NCI-H1930 (cell line): ENCODE results near the gene MAJIN.
"Not testable (repeated sequence)": the region's sequence is repeated elsewhere in the genome, so short reads cannot be mapped to it uniquely, and the experiment has no call there.

Experiments used
- DNase-seq, 2 experiments: peaks; one replicate each; lab custom pipeline; 2025; lab: John Stamatoyannopoulos, UW

MAJIN gene

GRCh38 chr11:64990222-64990923, 18.5 kb upstream of the MAJIN start:
- no peak for DNase-seq

DNA sequence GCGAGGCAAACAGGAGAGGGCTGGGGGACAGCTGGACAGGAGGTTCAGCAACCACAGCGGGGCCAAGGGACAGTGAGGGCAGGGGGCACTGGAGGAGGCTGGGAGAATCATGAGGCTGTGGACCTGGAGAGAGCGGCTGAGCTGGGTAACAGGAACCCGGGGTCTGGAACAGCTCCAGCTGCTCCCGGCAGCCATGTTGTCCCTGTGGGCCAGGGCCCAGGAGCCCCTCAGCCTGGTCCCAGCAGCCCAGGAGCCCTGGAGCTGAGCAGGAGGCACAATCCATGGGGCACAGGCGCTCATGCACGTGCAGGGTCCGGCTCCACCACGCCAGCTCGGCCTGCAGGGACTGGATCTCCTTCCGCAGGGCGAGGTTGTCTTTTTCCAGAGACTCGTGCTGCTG, 17.5 kb upstream of the MAJIN start:
- no peak for DNase-seq

- no peak for DNase-seq
These were observed 16.3 kb upstream of the MAJIN start for GRCh38 chr11:64987998-64988854.

DNA sequence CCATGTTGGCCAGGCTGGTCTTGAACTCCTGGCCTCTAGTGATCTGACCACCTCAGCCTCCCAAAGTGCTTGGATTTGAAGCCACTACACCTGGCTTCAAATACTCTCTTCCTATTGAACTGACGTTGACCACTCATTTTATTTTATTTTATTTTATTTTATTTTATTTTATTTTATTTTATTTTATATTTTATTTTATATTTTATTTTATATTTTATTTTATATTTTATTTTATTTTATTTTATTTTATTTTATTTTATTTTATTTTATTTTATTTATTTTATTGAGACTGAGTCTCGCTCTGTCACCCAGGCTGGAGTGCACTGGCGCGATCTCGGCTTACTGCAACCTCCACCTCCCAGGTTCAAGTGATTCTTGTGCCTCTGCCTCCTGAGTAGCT, 11.4 kb upstream of the MAJIN start:
- not testable (repeated sequence) for DNase-seq

DNA sequence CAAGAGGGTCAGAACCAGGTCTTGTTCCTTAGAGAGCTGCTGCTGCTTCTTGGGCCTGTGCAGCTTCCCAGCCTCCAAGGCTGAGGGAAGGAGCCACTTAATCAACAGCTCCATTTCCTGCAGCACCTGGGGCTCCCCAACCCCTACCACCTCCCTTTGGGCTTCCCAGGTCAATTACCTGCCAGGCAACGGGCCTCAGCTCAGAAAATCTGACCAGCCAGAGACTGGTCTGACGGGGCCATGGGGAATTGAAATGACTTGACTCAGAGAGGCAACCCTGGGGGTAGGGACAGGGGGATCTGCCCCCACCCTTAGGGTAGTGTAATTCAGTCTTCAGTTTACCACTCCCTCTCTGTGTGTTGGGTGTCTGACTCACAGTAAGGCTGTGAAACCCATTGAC, 4.7 kb upstream of the MAJIN start:
- no peak for DNase-seq

GRCh38 chr11:64974124-64974523, 2.2 kb upstream of the MAJIN start:
- DNase-seq, result no peak

DNA sequence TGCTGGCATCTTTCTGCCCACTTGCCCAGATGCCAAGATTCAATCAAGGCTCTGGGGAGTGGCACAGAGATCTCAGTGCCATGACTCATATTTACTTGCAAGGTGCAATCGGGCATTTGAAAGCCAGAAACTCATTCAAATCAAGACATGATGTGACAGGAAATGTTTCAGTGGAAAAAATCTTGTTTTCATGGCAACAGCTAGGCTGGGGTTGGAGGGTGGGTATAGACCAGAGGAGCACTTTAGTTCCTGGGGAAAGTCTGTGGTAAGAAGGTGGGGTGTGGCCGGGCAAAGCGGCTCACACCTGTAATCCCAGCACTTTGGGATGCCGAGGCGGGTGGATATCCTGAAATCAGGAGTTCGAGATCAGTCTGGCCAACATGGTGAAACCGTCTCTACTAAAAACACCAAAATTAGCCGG, 1.2 kb downstream of the MAJIN start:
- DNase-seq, result no peak

- no peak for DNase-seq
These were observed 2.7 kb downstream of the MAJIN start for GRCh38 chr11:64969209-64969608.

DNA sequence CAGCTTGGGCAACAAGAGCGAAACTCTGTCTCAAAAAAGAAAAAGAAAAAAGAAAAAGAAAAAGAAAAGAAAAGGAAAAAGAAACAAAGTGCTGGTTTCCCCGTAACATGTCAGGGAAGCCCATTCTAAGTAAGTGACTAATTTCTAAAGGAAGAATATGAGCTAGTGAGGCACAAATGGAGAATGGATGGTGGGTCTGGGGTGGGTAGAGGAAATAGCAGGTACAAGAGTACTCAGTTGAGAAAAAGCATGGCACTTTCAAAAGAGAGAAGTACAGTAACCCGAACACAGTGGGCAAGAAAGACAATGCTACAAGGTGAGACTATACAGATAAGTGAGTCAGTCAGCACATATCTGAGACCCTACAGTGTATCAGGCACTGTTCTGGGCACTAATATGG, 4.5 kb downstream of the MAJIN start:
- no peak for DNase-seq

- DNase-seq, result no peak
These were observed 8.8 kb downstream of the MAJIN start for GRCh38 chr11:64963072-64963631.

DNA sequence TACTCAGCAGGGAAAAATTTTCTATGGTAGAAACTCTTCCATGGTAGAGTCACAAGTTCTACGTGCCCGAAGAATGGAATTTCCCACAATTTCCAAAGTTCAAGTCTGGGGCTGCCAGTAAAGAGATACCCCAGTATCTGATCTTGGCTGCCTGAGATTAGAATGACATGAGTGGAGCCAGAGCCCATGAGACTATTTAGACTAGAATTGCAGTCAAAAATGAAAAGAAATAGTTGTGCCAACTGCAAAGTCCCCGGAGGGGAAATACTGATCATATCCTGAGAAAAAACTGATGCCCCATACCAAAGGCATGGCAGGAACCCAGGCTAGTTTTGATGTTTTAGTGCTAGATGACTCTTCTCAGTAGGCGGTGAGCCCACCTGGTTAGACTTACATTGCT, 11.2 kb downstream of the MAJIN start:
- no peak for DNase-seq

GRCh38 chr11:64959498-64959897, 12.4 kb downstream of the MAJIN start:
- no peak for DNase-seq

- no peak for DNase-seq
These were observed 17.7 kb downstream of the MAJIN start for GRCh38 chr11:64954201-64954600.

DNA sequence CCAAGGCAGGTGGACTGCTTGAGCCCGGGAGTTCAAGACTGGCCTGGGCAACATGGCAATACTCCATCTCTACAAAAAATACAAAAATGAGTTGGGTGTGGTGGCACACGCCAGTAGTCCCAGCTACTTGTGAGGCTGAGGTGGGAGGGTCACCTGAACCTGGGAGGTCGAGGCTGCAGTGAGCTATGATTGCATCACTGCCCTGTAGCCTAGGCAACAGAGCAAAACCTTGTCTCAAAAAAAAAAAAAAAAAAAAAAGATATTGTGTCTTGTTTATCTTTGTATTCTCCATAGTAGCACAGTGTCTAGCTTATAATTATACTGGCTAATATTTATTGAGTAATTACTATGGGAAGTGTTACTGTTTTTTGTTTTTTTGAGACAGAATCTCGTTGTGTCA, 20.4 kb downstream of the MAJIN start:
- no peak for DNase-seq

GRCh38 chr11:64947208-64947814, 24.6 kb downstream of the MAJIN start:
- DNase-seq, result no peak

GRCh38 chr11:64936539-64936938, 35.4 kb downstream of the MAJIN start:
- no peak for DNase-seq

- DNase-seq, result no peak
These were observed 36.4 kb downstream of the MAJIN start, which contains the start of gene GPHA2 for GRCh38 chr11:64935359-64936081. TSS of gene GPHA2 (minus strand) at chr11:64935893. CDS start at chr11:64935460, 433 bp downstream.

DNA sequence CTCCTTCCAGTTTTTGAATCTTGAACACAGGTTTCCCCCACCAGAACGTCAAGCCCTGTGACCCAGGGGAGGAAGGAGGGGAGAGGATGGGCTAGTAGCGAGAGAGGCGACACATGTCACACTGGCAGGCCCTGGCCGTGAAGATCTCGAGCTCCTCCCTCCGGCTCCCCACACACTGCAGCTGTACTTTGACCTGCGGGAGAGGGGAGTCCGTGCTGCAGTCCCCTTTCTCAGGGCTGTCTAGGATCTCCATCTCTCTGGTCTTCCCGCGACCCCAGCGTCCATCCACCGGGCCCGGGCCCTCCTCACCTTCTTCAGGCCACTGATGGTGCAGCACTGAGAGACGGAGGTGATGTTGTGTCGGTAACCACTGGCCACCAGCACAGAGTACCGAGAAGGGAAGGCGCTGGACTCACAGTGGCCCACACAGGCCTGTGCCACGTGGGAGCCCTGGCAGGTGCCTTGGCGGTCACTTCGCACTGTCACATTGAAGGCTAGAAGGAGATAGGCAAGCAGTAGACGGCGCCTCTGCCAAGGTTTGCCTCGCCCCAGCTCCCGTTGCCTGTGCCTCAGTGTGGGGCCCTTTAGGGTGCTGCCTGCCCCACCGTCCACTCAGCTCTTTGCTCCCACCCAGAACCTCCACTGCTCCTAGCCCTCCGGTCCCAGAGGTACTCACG, 37.1 kb downstream of the MAJIN start:
- no peak for DNase-seq

GRCh38 chr11:64933935-64934681, 37.8 kb downstream of the MAJIN start:
- DNase-seq, result no peak

DNA sequence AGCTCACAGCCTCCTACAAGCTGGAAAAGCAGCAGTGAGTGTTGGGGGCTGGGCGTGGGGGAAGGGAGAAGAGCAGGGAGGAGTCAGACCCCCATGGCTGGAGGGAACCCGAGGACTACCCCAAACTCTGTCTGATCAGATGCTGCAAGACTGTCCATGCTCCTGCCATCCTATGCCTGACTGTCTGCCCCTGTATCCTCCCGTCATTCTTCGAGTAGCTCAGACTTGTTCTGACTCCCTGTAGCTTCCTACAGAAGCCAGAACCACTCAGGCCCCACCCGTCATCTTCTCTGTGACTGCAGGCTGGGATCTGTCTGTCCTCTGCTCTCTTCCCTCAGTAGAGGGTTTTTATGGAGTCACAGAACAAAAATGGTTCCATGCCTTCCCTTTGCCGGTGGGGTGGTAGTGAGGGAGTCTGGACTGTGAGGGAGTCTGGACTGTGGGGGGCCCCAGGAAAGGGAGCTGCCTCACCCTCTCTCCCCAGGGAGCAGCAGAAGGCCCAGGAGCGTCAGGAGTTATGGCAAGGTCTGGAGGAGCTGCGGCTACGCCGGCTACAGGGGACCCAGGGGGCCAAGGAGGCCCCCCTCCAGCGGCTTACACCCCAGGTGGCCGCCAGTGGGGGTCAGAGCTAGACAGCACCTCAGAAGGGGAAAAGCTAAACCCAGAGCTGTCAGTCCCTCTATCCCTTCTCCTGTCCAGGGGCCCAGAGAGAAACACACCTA, 38.5 kb downstream of the MAJIN start:
- DNase-seq, result no peak
